HG02970 (cell line): ENCODE data around the gene HPSE2.
"Not testable (repeated sequence)": the region's sequence is repeated elsewhere in the genome, so short reads cannot be mapped to it uniquely, and the experiment has no call there.

ENCODE experiments used
- ATAC-seq: cut with Tn5 transposase; IDR thresholded peaks from one replicate; pipeline ENCODE4 v1.9.1; 2021; ENCODE audit warnings: mild to moderate bottlenecking, moderate library complexity, moderate number of reproducible peaks; ENCODE audit not compliant: unreplicated experiment, low FRiP score

HPSE2 gene

DNA sequence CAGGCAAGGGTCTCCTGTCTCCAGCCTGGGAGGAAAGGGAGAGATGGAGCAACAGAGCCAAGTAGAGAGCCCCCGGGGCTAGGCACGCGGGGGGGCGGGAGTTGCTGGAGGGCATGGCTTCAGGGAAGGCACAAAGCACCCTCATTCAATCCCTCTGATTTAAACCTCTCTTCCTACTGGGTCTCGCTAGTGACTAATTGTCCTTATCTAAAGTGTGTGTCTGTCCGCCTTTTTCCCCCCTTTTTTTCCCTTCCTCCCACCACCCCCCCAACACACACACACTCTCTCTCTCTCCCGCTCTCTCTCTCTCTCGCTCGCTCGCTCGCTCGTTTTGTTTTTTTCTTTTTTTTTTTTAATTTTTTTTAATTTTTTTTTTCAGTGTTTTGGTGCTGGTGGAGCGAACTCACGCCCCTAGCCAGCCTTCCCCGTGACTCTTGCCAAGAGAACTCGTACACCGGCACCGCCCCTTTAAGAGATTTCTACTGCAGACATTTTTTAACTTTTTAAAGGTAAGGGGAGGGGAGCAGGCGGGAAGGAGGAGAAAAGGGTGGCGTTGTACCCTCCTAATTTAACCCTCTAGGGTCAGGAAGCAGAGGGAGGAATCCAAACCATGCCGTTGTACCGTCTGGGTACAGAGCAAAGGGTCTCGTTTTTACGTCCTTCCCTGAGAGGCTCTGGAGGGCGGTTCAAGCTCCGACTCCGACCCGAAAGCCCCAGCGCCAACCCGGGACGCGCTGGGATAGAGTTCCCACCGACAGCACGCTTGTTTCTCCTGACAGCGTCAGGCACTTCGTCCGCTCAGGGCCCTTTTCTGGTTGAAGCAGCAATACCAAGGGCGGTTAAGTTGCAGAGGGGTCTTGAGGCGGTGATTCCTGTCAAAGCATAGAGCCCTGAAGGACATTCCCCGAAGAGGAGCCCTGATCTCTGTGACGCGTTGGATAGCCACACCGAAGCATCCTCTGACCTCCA, at the start of gene HPSE2:
HPSE2 (minus strand) TSS at position 195 of the 969 bp plus-strand sequence.
- no peak for ATAC-seq

DNA sequence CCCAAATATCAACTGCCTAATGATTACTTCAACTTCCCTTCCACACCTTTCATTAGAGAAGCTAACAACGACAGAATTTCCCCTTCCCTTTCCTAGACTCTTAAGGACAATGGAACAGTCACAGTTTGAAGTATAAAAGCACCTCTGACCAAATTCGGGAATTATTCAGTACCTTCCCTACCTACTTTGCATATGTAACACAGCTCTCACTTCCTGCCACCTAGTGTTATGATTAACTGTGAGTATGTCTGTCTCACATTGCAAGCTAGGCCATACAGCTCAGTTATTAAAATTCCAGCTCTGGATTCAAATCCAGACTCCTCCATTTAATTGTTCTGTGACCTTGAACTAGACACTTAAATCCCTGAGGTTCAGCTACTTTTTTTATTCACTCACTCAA, 44.8 kb upstream of the HPSE2 start:
- no peak for ATAC-seq

DNA sequence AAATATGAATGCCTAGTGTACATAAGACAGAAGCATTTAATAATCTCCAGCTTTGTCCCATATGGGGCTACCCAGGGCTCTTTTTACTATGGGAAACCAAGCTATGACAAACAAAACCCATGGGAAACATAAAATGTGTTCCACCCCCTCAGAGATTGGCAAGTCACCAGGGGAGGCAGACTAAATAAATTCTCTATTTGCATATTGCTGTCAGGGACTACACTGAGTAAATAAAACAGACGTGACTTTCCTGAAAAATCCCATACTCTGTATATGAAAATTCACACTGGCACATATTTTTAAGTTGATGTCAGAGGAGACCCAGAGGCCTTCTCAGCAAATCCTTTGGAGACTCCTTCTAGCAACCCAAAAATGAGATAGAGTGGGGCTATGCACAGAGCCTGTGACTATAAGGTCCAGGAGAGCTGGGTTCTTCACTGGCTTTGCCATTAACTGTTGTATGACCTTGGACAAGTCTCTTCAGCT, 44.0 kb upstream of the HPSE2 start:
- ATAC-seq = no peak

DNA sequence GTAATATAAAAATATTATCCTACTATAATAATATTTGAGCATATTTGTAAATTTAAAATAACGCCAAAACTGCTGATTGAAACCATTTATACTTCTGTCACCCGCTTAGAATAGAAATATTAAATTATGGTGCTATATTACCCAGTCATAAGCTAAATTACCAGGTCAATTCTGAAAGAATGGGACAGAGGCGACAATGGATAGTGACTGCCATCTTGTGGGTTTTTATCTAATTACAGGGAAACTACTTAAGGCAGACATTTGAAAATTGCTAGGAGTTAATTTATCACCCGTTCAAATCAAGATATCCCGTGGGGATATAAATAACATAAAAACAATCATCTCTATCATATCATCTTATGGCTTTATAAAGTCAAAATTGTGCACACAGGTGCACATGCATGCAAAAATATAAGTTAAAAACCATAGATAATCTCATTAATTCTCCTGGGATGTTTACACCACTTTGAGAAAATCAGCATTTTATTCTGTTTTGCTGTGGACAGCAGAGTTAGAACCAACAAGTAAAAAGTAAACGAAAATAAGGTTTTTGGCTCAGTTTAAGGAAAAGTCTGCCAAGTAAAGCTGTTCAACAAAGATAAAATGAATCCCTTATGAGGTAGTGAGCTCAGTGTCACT, 41.3 kb upstream of the HPSE2 start:
- no peak for ATAC-seq

DNA sequence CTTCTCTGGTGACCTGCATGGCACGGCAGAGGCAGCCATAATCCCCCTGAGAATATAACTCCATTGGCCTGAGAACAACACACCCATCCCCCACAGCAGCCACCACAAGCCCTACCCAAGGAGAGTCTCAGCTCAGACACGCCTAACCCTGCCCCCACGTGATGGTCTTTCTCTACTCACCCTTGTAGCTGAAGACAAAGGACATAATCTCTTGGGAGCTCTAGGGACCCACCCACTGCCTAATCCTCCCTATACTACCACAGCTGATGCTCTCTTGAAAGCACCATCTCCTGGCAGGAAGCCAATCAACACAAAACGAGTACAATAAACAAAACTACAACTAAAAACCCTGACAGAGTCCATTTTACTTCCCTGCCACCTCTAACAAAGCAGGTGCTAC, 30.7 kb upstream of the HPSE2 start:
- no peak for ATAC-seq

DNA sequence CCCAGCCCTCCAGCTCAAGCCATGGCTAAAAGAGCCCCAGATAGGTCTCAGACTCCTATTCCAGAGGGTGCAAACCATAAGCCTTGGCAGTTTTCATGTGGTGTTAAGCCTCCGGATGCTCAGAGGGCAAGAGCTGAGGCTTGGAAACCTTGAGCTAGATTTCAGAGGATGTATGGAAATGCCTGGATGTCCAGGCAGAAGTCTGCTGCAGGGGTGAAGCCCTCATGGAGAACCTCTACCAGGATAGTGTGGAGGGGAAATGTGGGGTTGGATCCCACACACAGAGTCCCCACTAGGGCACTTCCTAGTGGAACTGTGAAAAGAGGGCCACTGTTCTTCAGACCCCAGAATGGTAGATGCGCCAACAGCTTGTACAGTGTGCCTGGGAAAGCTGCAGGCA, 13.2 kb upstream of the HPSE2 start:
- ATAC-seq = no peak

DNA sequence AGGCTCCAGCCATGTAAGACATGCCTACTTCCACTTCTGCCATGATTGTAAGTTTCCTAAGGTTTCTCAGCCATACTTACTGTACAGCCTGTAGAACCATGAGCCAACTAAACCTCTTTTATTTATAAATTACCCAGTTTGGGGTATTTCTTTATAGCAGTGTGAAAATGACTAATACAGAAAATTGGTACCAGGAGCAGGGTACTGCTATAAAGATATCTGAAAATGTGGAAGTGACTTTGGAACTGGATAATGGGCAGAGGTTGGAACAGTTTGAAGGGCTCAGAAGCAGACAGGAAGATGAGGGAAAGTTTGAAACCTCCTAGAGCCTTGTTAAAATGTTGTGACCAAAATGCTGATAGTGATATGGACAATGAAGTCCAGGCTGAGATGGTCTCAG, 12.2 kb upstream of the HPSE2 start:
- ATAC-seq = not testable (repeated sequence)

DNA sequence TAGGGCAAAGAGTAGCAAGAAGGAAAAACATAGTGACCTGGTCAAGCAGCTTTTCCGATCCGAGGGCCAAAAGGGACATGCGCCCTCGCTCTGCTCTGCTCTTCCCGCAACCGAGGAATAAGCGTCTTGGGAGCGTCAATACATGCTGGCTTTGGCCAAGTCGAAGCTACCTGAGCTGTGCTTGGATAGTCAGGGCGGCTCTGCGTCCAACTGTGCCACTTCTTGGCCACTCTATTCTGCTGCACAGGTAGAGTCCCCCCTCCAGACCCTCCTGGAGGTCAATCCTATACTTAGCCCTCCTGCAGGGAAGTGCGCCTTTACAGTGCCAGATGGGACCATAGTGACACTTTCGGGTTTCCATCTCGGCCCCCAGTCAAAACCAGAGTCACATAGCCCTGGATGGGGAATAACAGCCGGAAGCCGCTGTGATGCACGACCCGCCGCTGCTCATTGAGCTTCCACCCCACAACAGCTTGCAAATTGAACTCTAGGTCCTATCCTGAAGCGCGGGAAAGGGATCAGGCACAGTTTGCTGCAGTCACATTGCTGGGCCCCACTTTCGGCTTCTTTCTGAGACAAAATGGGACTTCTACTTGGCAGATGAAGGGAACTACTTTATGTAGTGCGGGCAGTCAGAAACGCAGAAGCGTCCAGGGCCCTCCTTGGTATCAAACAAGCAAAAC, 1.1 kb upstream of the HPSE2 start:
- ATAC-seq = no peak

DNA sequence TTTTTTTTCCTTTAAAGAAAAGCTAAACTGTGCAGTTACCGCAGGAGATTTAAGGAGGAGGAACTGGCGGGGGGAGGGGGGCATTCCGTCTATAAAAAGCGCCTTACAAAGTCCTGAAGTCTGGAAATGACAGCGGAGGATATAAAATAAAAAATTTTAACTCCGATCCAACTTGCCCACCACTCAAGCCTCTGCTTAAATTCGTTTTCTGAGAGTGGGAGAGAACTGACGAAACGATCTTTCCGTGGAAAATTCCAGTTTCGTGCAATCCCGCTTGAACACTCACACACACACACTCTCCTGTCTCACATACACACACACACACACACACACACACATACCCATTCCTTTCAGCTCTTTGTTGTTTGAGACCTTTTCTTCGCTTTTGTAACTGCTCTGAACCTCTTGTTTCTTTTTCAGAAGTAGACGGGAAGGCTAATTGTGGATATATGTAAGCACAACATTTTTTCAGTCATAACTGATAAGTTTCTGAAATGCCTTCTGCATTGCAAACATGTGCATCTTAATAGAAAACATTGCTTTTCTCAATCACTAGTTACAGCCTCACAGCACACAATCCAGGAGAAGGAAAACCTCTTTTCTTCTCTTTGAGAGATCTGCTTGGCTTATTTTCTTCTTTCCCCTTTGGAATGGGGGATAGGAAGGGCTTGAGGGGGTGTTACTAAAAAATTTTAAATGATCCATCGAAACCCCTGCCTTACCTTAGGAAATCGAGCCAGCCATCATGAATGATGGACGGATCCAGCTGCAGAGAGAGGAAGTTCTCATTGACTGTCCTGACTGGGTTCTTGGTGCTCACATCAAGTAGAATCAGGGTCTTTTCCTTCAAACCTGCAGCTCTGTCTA, 628 bp downstream of the HPSE2 start:
- no peak for ATAC-seq

DNA sequence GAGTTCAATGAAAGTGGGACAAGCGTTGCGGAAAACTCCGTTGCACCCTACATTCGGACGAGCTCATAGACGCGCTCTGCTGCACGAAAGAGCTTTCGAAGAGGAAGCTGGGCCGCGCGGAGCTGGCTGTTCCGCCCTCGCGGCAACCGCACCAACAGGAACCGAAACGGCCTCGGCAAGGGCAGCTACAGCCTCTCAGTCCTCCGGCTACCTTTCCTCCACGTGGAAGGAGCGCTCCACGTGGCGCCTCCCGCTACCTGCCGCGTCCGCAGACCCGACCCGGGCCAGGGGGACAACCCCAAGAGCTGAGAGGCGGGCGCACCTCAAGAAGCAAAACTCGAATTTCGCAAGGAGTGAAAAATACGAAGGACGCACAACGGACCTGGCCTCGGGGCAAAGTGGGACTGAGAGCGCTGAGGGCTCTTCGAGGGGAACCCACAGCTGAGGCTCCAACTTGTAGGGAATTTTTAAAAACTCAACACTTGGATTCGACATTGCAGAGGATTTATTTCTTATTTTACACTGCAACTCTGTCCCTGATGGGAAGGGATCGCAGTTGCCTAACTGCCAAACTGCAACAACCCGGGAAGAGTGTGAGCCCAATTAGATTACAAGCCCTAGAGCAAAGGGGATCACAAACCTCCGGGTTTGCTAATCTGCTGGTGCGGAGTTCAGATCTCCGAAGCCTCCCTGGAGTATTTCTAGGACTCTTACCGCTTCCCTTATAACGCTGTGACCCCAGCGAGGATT, 1.4 kb downstream of the HPSE2 start:
- ATAC-seq = peak; percentile 85

DNA sequence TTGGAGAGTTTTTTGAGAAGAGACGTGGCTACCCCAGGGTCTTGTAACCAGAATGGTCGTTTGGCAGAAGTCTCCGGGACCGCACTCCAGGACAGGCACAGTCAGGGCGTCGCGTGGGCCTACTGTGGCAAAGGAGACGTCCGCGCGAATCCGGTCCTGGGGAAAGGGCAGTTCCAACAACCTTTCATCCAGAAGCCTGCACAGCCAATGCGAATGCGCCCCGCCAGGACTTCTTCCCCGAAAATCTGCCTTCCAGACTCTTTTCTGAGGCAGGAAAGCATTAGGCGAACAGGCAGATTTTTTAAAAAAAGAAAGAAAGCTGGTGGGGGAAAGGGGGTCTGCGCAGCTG, 2.0 kb downstream of the HPSE2 start:
- ATAC-seq = no peak

DNA sequence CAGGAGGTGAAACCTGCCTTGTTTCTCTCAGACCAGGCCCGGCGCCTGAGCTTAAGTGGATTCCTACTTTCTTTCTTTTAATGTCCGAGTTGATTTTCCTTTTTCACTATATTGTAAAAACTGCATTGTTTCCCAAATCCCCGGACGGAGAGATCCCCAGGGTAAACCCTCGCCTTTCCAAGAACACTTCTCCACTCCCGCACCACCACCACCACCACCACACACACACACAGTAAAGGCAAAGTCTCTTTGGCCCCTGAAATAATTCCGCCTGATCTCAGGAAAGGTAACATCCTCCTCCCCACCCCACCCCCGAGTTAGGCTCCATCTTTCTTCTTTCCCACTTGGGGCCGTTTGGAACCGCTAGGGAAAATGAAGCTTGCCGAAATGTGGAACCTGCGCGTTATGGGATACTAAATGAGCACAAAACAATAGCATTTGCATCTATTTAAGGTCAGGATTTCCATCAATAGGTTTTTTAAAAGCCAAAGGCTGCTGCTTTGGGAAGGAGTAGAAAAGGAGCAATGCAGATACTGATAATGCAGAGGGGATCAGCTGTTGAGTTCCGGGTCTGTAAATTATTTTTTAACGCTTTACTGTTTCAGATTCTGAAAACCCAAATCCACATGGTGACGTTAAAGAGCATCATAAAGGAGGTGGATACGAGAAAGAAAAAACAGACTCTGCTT, 2.5 kb downstream of the HPSE2 start:
- ATAC-seq = no peak

DNA sequence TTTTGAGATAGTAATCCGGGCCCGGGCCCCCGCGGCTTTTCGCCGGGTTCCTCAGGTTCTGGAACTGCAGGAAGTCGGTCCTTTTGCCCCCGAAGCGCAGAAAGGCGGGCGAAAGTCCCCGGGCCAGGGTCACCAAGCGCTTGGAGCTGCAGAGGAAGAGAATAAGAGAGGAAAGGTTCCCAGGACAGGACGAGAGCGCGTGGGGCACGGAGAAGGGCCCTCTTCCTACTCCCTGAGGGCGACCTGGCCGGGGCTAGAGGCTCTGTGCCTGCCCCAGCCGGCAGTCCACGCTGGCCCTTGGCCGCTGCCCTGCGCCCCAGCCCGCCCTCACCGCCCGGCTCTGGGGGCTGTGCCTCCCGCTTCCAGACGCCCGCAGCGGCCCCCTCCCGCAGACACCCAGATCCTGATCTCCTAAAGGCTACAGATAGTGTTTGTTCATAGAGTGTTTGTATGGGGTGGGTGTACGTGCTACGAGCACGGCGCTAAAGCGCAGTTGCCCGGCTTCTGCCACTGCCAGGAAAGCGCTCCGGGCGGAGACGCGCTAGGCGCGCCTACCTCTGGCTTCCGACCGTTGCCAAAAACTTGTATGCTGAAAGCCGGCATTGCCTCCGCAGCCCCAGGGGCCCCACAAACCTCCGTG, 3.2 kb downstream of the HPSE2 start:
- no peak for ATAC-seq

DNA sequence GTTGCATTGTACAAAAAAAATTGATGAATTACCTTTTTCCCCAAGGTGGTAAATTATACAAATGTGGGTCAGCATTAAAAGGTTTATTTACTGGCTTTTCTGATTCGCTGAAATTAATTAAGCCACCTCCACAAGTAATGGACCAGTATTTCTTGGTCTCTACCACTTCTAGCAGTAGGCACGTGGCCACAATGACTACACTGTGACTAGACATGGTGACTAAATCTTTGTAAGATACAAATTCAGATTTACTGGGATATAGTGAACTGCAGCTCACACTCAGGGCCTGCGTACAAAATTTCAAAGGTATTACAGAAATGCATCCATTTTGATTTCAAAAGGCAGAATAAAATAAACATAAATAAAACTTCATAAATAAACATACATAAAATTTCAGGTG, 10.9 kb downstream of the HPSE2 start:
- no peak for ATAC-seq

DNA sequence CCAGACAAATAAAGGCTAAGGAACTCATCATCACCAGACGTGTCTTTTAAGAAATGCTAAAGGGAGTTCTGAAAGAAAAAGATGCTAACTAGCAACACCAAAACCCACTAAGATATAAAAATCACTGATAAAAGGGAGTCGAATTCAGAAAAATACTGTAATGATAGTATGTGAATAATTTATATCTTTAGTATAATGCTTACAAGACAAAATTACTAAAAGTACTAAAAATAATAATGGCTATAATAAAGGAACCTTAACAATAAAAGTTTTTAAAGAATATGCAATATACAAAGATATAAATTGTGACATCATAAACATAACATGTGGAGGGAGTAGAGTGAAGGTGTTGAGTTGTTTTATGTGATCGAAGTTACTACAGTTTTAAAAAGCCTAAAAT, 28.3 kb downstream of the HPSE2 start:
- ATAC-seq = no peak

DNA sequence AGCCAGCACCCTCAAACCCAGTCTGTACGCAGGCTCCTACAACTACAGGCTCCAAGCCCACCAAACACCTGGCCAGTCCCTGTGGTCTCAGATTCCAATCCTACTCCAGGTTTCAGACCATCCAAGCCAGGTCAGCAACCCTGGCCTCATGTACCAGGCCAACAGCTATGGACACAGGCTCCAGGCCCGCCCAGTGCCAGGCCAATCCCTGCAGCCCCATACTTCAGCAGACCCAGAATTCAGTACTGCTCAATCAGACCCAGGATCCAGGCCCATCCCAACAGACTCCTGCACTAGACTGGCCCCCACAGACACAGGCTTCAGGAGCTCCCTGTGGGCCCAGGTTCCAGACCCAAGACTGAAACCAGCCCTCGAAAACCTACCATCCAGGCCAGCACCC, 32.3 kb downstream of the HPSE2 start:
- ATAC-seq = no peak

DNA sequence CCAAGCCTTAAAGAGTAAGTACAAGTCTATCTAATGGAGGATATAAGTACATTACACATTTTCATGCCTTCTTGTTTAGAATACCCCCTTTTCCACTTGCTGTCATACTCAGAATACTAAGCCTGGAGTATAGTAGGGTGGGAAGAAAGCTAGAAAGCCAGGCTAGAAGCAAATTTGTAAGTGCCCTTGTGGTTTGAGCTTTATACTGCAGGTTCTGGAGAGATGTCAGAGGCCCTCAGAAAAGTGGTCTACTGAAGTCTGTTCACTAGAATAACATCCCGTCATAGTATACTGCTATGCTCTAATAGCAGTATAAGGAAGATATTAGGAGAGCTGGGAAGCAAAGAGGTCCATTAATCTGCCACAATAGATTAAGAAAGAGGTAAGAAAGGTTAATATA, 62.7 kb downstream of the HPSE2 start:
- no peak for ATAC-seq

DNA sequence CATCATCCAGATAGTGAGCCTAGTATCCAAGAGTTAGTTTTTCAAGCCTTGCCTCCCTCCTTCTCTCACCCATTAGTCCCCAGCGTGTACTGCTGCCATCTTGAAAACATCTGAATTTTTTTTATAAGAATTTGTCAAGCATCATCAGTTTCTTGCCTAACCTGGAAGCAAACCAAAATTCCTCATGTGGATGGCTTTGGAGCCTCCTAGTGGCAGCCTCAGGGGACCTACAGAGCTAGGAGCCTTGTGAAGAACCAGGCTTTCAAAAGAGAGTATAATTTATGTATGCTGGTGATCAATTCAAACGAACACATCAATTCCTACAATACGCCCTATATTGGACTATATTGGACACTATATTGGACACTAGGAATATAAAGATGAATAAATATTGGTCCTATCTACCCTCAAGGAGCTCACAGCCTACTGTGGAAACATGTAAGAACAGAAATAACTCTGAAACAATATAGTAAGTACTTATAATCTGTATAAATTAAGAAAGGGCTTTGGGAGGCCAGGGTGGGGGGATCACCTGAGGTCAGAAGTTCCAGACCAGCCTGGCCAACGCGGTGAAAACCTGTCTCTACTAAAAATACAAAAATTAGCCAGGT, 63.4 kb downstream of the HPSE2 start:
- no peak for ATAC-seq
